NCI-H187 (cell line): Measurements from ENCODE around the gene SPATA2.
A peak's percentile ranks its signal among the peaks of the same experiment; 100 is the strongest.
"Not testable (repeated sequence)": the region's sequence is repeated elsewhere in the genome, so short reads cannot be mapped to it uniquely, and the experiment has no call there.

Experiments used
- DNase-seq, 2 experiments: peaks; one replicate each; lab custom pipeline; 2025; lab: John Stamatoyannopoulos, UW

SPATA2 gene

DNA sequence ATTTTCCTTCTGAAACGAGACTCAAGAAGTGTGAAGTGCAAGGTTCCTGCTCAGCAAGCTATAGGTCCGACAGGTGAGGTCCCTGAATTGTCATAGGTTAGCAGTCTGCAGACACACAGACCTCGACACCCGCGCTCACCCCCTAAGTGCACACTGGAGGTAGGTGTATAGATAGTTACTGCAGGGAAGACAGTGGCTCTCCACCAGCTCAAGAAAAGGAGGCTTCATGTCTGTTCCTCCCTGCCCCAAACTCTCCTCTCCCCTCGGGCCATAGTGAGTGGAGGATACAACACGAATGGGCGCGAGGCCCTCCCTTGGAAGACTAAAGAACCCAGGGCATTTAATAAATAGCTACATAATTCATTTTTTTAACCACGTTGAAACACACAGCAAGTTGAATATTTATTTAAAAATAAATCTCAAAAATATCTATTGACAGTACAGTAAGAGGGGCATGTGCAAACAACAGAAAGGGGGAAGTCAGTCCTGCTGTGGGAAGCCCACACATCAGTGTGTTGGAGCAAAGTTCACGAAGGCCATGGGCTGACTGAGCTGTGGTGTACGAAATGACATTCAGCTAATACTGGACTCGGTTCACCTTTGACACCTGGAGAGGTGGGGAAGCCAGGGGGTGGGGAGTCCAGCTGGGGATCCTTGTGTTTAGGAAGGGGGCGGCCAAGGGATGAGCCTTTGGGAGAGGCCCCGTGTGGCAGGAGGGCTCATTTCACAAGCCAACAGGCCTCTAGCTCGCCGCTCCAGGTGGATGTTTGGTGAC lies 10.7 kb downstream of the SPATA2 start:
- DNase-seq = no peak

DNA sequence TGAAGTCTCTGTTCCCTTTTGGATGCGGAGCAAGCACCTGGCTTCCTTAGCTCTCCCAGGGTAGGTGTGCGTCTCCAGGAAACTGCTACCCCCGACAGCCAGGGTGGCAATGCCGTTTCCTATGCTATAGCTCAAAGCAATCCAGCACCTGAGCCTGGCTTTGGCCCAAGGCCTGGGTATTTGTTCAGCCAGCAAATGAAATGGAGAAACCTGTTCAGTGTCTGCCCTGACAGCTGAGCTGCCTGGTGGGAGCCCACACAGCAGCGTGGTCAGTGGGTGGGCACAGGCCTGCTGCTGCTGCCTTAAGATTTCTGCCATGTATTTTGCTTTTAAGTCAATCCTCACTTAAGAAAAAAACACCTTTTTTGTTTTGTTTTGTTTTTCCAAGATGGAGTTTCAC lies 13.7 kb downstream of the SPATA2 start:
- no peak for DNase-seq

DNA sequence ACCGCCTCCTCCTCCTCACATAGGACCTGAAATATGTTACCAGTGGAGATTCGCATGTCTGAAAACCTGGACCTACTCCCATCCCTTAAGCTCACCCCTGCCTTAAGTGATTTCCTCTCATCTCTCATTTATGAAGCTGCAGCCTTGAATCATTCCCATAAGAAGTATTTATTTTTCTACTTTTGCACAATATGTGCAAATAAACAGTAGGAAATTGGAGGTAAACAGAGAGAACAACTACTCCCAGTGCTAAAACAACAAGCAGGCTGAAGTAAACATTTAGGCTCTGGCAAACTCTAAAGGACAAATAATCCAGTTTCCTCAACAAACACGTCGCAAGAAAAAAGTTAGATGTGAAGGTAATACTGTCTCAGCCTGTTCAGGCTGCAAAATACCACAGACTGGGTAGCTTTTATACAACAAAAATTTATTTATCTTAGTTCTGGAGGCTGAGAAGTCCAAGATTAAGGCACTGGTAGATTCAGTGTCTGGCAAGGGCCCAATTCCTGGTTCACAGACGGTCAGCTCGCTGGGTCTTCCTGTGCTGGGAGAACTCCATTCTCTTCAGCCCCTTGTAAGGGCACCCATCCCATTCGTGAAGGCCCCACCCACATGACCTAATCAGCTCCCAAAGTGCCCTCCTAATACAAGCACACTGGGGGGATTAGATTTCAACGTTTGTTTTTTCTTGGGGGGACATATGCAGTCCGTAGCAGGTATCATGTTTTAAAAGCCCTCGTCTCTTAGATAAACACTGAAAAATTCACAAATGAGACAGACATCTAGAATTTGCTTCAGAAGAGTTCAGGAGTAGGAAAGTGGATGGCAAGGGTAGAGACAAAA lies 15.6 kb downstream of the SPATA2 start:
- no peak for DNase-seq

DNA sequence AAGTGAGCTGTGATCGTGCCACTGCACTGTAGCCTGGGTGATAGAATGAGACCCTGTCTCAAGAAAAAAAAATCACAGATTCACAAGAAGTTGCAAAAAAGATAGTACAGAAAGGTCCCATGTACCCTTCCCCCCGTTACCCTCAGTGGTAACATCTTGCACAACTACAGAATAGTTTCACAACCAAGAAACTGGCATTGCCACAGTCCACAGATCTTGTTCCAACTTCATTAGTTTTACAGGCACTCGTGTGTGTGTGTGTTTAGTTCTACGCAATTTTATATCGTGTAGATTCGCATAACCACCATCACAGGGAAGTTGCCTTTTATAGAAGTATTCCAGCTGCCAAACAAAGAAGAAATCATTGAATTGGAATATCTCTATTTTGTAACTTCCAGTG lies 19.1 kb downstream of the SPATA2 start:
- DNase-seq = no peak

DNA sequence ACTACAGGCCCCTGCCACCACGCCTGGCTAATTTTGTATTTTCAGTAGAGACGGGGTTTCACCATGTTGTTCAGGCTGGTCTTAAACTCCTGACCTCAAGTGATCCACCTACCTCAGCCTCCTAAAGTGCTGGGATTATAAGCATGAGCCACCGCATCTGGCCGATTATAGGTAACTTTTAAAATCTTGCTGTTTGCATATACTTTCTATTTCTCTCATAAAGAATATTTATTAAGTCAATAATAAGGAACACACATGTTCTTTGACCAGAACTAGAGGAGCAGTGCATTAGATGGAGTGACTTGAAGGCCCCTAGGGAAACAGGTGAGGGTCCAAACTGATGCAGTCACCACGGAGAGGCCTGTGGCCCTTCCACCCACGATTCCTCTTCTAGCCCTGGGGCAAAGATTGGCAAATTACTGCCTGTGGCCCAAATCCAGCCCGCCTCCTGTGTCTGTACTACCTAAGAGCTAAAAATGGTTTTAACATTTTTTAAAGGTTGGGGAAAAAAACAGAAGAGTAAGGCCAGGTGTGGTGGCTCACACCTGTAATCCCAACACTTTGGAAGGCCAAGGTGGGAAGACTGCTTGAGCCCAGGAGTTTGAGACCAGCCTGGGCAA lies 19.7 kb downstream of the SPATA2 start:
- DNase-seq = not testable (repeated sequence)

DNA sequence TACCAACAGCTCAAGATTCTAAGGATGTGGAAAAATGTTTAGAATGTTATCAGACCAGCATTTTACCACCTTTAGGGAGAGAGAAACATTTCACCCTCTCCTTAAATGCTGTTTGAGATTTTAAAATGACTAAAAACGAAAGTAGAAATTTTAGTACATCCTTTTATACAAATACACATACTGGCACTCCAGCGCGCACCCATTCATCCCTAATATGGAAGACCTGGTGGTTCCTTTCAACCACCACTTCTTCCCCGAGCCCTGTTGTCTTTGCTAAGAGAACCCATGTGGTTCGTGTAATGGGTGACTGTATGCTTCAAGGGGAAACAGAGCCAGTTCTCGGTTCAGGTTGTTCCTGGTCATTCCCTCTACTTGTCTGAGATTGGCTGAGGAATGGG lies 21.3 kb downstream of the SPATA2 start:
- DNase-seq = no peak

DNA sequence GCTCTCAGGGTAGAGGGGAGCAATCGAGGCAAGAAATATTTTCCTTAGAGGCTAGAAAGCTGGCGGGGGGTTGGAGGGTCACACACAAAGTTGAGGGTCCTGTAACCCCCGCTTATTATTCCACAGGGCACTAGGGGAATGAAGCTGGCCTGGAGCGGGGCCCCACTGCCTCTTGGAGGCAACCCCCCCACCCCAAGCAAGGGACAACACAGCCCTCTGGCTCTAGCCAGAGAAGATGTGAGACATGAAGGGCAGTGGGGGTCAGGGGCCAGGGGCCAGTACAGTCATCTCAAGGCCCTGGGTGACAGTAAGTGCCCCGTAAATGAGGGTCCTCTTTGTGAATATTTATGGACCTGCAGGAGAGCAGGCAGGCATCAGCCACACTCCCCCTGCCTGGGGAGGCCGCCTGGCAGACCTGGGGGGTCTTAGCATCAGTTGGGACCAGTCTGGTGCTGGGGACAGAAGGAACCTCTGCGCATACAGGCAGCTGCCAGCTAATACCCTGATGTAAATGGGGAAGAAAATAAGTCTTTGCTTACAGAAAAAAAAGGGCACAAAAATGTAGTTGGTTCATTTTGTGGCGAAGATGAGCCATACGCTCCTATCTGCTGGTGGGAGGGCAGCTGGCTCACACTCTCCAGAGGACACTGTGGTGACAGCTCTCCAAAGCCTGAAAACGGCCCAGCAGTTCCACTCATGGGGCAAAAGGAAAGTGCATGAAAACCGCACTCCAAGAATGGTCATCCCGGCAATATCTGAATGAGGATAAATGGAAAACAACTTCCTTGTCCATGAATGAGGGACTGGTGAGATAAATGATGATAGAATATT lies 21.9 kb downstream of the SPATA2 start:
- DNase-seq = no peak

DNA sequence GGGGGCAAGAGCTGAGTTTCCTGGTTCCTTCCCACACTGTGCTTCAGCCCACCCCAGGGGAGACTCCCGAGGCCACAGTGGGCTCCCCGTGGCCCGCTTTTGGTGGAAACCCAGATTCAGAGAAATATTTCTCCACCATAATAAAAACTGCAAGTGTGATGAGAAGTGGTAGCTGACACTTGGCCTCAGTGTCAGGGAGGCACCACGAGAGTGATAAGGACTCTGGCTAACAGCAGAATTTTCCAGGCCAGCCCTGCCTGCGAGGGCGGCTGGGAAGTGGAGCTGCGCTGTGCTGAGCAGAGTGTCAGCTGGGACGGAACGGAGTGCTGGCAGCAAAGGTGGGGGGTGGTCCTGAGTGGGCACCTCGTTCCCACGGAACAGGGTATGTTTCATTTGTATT lies 22.5 kb downstream of the SPATA2 start:
- no peak for DNase-seq

DNA sequence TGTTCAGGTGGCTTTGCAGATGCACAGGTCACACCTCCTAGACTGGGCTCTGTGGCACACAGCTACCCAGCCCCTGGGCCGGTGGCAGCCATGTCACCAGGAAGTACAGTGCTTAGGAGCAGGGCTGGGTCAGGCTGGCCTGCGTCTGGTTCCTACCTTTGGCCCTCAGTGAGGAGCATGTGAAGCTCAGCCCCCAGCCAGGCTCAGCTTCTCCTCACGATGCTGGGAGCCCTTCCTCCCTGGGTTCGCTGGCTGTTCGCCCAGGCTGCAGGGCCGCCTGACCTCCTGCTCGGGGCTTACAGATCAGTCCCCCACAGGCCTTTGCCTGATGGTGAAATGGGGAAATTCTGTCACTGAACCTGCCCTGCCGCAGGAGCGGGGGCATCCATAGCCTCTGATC lies 23.1 kb downstream of the SPATA2 start:
- DNase-seq = no peak

DNA sequence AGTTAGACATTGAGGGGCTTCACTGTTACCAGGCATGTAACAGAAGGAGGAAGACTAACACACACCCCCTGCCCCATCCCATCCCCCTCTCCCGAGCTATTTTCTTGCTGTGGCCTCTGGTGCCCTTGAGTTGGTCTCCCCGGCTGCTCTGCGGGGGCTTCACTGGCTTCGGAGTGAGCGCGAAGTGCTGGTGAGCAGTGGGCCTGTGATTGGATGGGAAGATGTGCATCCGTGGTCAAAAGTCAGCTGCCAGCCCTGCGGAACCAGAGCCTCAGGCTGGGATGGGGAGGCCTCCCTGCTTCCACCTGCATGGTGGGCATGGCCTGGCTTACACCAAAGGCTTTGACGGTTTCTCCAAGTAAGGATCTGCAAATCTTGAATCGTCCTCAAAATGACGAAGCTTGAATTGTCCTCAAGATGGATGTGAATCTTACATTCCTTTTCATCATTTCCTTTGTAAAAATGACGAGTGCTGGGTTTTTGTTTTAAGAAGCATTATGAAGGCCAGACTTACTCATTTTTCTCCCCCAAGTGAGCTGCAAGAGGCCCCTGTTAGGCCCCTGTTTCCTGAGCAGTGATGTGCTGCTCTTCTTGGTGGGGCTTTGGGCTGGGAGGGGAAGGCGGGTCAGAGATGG lies 23.7 kb downstream of the SPATA2 start:
- no peak for DNase-seq

DNA sequence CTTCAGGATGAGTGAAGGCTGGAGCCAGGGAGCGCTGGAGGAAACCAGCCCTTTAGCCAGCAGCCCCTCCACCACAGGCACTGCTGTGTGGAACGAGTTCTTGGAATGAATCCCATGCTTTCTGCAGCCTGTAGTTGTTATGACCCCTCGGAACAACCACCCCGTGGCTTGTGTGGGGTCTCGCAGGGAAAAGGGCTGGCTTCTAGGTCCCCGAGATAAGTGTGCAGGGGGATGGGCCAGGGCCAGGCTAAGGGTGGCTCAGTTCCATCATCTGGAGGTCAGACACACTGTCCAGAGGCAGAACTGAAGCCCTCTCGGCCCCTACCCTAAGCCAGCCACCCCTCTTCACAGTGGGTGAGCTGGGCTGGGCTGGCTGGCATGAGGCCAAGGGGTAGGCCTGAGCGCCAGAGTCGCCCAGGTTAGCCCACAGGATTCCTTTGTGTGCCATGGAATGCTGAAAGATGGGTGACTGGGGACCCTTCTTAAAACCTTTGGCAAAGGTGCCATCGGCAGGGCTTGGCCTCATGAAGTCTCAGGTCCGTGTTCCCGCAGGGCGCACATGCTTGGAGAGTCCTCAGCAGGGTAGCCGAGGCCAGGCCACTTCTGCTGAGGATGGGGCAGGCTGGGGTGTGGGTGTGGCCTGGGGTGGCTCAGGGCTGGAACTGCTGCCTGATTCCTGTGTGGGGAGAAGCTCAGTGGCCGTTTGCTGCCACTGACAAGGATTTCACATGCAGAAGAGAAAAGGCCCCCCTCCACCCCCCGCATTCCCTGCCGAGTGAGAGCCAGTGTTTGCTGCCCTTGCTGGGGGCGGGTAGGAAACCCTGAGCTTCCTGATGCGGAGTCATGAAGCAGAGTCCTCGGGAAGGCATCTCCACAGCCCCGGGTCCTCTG lies 24.6 kb downstream of the SPATA2 start:
- DNase-seq = no peak

DNA sequence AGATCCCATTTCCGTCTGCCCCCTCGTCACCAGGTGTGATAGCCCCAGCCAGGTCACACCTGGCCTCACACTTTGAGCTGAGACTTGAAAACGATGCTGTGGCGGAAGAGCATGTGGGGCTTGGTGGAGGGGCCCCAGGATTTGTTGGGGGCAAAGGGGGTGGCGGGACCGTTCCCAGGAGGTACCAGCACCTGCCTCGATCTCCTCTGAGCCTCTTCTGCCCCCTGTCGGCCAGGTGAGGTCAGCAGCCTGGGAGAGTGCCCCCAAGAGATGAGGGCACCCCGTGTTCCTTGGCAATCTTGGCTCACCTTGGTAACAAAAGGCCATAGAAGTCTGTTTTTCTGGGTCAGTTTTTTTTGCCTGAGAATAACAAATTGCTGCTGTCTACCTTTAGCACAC lies 25.4 kb downstream of the SPATA2 start:
- DNase-seq = no peak

DNA sequence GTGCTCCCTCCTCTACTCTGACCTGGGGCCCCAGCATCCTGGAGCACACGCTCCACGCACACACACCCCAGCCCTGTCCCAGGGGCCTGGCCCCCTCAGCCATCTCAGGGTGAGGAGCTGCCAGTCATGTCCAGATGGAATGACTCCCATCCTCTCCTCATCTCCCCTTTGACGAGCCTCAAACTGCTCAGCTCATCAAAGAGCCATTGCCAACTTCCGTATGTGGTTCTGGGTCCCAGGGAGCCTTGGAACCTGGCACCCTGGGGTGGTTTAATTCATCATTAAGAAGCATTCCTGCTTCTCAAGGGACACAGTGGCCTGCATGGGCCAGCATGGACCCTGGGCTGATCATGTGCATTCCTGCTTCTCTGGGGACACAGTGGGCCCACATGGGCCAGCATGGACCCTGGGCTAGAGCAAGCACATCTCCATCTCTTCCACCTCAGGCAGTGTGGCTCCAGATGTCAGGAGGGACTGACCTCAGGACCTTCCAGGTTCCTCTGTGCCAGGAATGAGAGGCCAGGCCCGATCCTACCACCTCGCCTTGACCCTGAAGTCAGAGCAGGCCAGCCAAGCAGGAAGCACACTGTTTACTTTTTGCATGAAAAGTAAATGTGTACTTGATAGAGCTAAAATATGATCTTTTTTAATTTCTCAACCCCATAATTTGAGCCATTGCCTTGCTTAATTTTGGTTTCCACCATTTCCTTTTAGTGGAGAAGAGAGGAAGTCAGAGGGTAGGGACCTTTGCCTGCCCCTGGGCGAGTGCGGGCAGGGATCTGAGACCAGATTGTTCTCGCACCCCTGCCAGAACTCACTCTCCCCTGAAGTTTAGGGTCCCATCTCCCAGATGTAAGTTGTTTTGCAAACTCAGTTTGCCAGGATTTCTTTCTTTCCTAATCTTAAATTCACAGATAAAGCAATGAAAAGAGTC lies 26.1 kb downstream of the SPATA2 start:
- DNase-seq = no peak

DNA sequence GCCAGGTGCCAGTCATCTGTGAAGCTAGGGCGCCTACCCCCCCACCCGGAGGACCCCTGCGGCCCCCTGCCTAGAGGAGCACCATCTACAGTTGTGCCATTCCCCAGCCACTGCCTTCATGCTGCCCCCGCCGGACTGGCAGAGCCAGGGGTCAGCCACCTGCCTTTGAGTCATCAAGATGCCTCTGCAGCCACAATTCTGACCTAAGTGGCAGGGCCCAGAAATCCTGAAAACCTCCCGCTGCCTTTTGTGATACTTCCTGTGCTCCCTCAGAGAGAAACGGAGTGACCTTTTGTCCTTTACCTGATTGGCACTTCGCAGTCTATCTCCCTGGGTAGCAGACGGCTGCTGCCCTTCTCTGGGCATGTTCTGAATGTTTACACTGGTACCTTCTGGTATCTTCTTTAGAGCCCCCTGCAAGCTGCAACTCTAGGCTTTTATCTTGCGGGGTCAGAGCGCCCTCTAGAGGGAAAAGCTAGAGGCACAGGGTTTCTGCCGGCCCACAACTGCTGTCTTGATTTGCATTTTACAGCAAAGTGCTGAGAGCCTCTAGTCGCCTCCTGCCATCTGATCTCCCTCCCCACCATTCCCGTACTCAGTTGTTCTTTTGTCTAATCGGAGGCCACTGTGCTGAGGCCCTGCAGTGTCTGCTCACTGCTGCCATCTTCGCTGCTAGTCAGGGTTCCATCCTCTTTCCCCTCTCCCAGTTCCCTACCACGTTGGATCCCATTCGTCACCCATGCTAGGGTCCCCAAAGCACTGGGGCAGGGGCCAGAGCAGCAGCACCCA lies 26.9 kb downstream of the SPATA2 start:
- peak in 1 of 2 experiments; percentile 12 for DNase-seq

DNA sequence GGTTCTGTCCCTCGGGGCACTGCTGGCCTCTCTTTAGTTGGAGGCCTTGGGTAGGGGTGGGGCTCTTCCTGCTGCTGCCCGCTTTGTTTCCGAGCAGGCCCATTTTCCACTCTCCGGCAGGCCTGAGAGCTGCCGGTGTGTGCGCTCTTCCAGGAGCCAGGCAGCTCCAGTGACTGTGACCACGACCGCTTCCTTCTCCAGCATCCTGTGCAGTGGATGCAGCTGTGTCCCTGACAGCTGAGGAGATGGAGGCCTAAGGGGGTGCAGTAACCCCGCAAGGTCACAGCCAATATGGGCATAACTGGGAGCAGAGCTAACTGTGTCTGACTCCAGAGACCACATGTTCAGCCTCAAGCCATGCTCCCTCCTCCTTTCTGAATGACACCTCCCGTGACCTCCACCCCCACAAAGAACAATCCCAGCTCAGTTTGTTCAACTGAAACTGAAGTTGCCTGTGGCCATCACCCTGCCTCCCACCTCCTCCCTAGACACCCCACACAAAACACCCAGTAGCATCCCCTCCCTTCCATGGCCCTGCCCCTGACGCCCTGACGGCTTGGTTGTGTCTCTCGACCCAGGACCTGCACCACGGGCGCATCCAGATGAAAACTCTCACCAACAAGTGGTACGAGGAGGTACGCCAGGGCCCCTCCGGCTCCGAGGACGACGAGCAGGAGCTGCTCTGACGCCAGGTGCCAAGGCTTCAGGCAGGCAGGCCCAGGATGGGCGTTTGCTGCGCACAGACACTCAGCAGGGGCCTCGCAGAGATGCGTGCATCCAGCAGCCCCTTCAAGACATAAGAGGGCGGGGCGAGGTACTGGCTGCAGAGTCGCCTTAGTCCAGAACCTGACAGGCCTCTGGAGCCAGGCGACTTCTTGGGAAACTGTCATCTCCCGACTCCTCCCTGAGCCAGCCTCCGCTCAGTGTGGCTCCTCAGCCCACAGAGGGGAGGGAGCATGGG lies 27.8 kb downstream of the SPATA2 start:
- DNase-seq = no peak

DNA sequence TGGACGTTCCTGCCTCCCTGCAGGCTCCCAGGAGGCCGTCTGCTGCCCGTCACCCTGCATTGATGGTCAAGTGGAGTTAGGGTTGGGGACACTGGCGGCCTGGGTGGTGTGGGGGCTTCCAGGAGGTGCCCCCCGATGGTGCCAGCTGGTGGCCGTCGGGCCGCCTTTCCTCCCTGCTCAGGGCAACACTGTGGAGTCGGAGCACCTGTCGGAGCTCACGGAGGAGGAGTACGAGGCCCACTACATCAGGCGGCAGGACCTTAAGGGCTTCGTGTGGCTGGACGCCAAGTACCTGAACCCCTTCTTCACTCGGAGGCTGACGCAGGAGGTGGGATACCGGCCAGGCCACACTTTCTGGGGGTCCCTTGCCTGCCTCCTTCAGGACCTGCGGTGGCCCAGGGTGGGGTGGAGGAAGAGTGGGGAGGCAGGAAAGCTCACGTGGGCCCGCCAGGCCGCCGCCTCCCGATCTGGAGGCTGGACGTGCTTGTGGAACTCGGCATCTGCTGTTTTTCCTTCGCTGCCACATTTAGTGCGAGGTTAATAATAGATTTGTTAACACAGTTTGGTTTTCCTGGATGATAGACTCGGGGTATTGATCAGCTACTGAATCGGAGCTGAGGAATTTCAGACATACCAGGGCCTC lies 28.6 kb downstream of the SPATA2 start:
- DNase-seq = no peak
